Tibial nerve (tissue), 4 donors: ENCODE measurements around the gene DNAH6. TPM values are rescaled to one million over a fixed set of nuclear protein-coding genes. Genes with fewer than 3 reads are reported as not detected.

Experiments used
- DNase-seq, 2 donors: peaks; one replicate each; pipeline ENCODE4 v3.0.0-alpha.2; 2019; ENCODE audit warnings: low spot score in 2 of 2
- H3K27ac ChIP-seq, 4 donors: fragments of 200-600 bp; sonication (generic) in 3 of 4; one replicate each; pipeline ENCODE4 v1.5.1; 2017 to 2019; ENCODE audit warnings: mild to moderate bottlenecking in 1 of 4
- H3K27me3 ChIP-seq, 2 donors: fragments of 200-600 bp; sonication (generic) in 1 of 2; one replicate each; pipeline versions ENCODE4 v1.5.1 to v1.6.0; 2017 to 2019
- H3K36me3 ChIP-seq, 3 donors: fragments of 200-600 bp; sonication (generic); one replicate each; pipeline ENCODE4 v1.5.1; 2018 to 2019
- H3K4me1 ChIP-seq, 4 donors: fragments of 200-600 bp; sonication (generic) in 3 of 4; one replicate each; pipeline ENCODE4 v1.5.1; 2017 to 2019
- H3K4me3 ChIP-seq, 4 donors: fragments of 200-600 bp; sonication (generic) in 3 of 4; one replicate each; pipeline ENCODE4 v1.5.1; 2017 to 2019; ENCODE audit warnings: mild to moderate bottlenecking in 1 of 4, moderate library complexity in 1 of 4
- H3K9me3 ChIP-seq, 4 donors: fragments of 200-600 bp; sonication (generic) in 3 of 4; one replicate each; pipeline ENCODE4 v1.5.1; 2017 to 2019
- EP300 ChIP-seq, 2 donors: sonication (generic); formaldehyde crosslinking; IDR thresholded peaks; one replicate each; pipeline ENCODE4 v1.6.1; 2017; ENCODE audit warnings: antibody characterized with exemption in 2 of 2, mild to moderate bottlenecking in 1 of 2
- POLR2A ChIP-seq, 2 donors: fragments of 450-650 bp; IDR thresholded peaks; one replicate each; pipeline ENCODE4 v1.6.1; 2017; ENCODE audit warnings: antibody characterized with exemption in 2 of 2, mild to moderate bottlenecking in 2 of 2, moderate library complexity in 2 of 2
- WGBS, 2 donors: methylation state at CpG; one replicate each; pipeline ENCODE4 v1.1.5; 2018; 5-methylcytosine and 5-hydroxymethylcytosine counted together
- total RNA-seq, 4 donors: library from RNA; depleted of rRNA; stranded (reverse); fragments of >200 nt; gene quantifications; one replicate each; pipeline ENCODE4 v1.1.0, GENCODE V29; 2016
- TF ChIP-seq, protein P1 (sequence below), 5 experiments: fragments of 200-600 bp in 3 of 5; fragments of 450-650 bp in 2 of 5; sonication (generic) in 3 of 5; IDR thresholded peaks; one replicate each; pipeline ENCODE4 v1.5.1; 2016 to 2019; ENCODE audit warnings: antibody characterized with exemption in 5 of 5, mild to moderate bottlenecking in 3 of 5, moderate library complexity in 2 of 5

DNAH6 gene
- total RNA-seq, 4 donors from 2014 or later: 2.2 to 5.9 (median 2.7) TPM

DNA sequence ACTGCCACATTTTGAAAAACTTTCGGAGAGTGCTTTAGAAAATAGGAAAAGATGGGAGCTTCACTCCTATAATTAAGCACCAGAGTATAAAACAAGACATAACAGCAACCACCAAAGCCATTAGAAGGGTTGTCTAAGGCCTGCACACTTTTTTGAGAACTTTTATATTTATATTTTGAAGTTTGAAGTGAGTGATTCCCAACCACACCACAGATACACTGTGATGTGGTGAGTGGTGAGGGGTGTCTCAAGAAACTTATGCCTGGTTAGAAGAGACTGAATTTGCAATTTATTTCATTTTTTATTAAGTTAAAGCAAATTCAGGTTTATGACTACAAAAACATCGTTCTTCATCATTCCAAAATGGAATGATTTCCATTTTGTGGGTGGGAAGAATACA is 161.9 kb downstream of the DNAH6 start:
- Histone ChIP-seq H3K36me3 (peaks cover 0 to 6% (median 0%) of the 10 kb centered on the region in 3 donors), H3K4me3 (no peak overlapping the region), H3K4me1 (no peaks in the 10 kb centered on the region), H3K9me3 (no peaks in the 10 kb centered on the region), H3K27ac (no peak overlapping the region), H3K27me3 (no peaks in the 10 kb centered on the region)
- 86 to 89% methylated on average over 2 of the region's 2 CpGs for WGBS, 2 donors
- TF ChIP-seq POLR2A (IDR thresholded peaks at IDR 0.05): no peak
- TF ChIP-seq, protein P1, sequence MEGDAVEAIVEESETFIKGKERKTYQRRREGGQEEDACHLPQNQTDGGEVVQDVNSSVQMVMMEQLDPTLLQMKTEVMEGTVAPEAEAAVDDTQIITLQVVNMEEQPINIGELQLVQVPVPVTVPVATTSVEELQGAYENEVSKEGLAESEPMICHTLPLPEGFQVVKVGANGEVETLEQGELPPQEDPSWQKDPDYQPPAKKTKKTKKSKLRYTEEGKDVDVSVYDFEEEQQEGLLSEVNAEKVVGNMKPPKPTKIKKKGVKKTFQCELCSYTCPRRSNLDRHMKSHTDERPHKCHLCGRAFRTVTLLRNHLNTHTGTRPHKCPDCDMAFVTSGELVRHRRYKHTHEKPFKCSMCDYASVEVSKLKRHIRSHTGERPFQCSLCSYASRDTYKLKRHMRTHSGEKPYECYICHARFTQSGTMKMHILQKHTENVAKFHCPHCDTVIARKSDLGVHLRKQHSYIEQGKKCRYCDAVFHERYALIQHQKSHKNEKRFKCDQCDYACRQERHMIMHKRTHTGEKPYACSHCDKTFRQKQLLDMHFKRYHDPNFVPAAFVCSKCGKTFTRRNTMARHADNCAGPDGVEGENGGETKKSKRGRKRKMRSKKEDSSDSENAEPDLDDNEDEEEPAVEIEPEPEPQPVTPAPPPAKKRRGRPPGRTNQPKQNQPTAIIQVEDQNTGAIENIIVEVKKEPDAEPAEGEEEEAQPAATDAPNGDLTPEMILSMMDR (IDR thresholded peaks at IDR 0.05): no peak
- no peak for TF ChIP-seq EP300 (IDR thresholded peaks at IDR 0.05)
- no peak for DNase-seq

DNA sequence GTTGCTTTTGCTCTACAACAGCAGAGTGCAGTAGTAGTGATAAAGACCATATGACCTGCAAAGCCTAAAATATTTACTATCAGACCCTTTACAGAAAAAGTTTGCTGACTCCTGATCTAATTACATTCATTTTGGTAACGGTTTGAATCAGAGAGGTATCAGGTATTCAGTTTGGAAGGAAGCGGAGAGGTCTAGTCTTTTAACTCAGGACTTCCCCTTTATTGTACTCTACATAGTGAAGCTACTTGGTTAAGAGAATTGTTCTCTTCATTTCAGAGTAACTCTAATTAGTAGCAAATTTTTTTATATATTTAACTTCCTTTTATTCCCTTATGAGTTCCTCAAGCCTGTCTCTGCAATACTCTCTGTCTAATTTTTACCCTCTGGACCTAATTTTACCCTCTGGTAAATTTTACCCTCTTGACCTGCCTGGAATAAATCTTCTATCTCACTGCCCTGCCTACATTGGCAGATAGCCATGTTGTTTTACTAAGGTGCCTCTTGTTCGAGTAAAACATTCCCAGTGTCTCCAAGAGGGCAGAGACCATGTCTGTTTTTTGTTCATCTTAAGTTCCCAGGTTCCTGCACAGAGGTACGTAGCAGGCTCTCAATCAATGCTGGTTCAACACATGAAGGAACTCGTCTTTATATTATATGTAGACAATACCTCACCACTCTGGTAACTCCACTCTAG is 170.6 kb downstream of the DNAH6 start:
- no peak overlapping the region for H3K27ac ChIP-seq
- TF ChIP-seq, protein P1 (IDR thresholded peaks at IDR 0.05): no peak
- TF ChIP-seq EP300 (IDR thresholded peaks at IDR 0.05): no peak
- TF ChIP-seq POLR2A (IDR thresholded peaks at IDR 0.05): no peak
- 55 to 57% methylated on average over 5 of the region's 5 CpGs for WGBS, 2 donors
- no peak overlapping the region for H3K4me3 ChIP-seq
- H3K27me3 ChIP-seq: no peaks in the 10 kb centered on the region
- no peaks in the 10 kb centered on the region for H3K4me1 ChIP-seq
- peaks cover 0 to 4% (median 0%) of the 10 kb centered on the region in 3 donors for H3K36me3 ChIP-seq
- no peak for DNase-seq
- H3K9me3 ChIP-seq: no peaks in the 10 kb centered on the region

DNA sequence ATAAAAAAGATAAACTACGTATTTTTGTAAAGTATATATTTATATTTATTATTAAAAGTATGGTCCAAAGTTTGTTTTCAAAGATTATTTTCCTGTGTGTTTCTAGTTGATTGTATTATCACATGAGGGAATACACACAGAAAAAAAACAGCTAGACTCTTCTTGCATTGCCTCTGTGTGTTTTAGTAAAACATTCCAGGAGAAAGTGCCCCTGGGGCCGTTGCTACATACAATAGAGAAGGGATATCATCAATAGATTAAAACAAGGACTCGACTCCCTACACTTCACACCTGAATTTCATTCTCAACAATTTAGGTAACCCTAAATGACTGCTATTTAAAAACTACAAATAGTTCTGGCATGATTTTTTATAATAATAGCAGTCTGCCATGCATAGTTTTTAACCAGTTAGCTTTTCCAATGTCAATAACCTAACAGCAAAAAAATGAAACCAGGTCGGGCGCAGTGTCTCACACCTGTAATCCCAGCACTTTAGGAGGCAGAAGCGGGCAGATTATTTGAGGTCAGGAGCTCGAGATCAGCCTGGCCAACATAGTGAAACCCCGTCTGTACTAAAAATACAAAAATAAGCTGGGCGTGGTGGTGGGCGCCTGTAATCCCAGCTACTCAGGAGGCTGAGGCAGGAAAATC is 171.3 kb downstream of the DNAH6 start:
- no peak overlapping the region for H3K27ac ChIP-seq
- TF ChIP-seq, protein P1 (IDR thresholded peaks at IDR 0.05): no peak
- TF ChIP-seq EP300 (IDR thresholded peaks at IDR 0.05) (no peak), POLR2A (IDR thresholded peaks at IDR 0.05) (no peak)
- no peaks in the 10 kb centered on the region for H3K4me1 ChIP-seq
- no peaks in the 10 kb centered on the region for H3K36me3 ChIP-seq
- no peak for DNase-seq
- H3K4me3 ChIP-seq: no peak overlapping the region
- WGBS, 2 donors: 77 to 80% methylated on average over 10 of the region's 10 CpGs
- H3K9me3 ChIP-seq: no peaks in the 10 kb centered on the region
- H3K27me3 ChIP-seq: no peaks in the 10 kb centered on the region

DNA sequence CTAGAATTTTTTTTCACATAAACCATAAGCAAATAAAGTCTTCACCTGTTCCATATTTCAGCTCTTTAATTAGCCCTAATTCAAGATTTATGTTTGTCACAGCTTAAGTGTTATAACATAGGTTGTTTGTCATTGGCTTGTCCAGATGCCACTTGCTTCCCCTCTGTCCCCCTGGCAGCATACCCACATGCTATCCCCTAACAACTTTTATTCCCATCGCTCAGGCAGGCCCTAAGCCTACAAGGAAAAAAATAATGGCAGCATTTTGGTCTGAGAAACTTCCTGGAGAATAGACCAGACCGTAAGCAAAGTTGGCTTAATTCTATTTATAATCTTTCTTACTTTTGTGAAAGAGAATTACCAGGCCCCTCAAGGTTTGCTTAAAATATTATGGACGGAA is 173.9 kb downstream of the DNAH6 start:
- H3K27me3 ChIP-seq: no peaks in the 10 kb centered on the region
- no peaks in the 10 kb centered on the region for H3K4me1 ChIP-seq
- H3K27ac ChIP-seq: no peak overlapping the region
- DNase-seq: no peak
- H3K9me3 ChIP-seq: no peaks in the 10 kb centered on the region
- H3K4me3 ChIP-seq: no peak overlapping the region
- TF ChIP-seq POLR2A (IDR thresholded peaks at IDR 0.05) (no peak), EP300 (IDR thresholded peaks at IDR 0.05) (no peak)
- TF ChIP-seq, protein P1 (IDR thresholded peaks at IDR 0.05): no peak
- no peaks in the 10 kb centered on the region for H3K36me3 ChIP-seq
- WGBS, 2 donors: 78 to 84% methylated on average over 3 of the region's 3 CpGs

DNA sequence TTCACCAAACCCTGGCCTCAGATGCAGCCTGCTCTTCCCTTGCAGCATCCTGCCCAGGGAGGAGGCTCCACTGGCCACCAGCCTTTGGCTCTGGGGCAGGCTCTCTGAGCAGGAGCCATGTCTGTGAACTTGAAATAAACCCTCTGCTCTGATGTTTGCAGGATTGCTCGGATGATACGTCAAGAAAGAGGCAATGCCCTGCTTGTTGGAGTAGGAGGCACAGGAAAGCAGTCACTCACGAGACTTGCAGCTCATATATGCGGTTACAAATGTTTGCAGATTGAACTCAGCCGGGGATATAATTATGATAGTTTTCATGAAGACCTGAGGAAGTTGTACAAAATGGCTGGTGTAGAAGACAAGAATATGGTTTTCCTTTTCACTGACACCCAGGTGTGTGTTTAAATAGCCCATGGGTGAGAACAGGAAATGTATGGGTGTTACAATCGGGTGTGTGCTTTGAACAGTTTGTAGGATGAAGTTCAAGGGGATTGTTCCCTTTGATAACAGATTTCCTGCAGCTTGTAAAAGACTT is 177.9 kb downstream of the DNAH6 start:
- no peaks in the 10 kb centered on the region for H3K27me3 ChIP-seq
- WGBS, 2 donors: 62 to 73% methylated on average over 6 of the region's 6 CpGs

More for the DNA sequence above, 177.9 kb downstream of the DNAH6 start:
- Histone ChIP-seq H3K4me3 (no peak overlapping the region), H3K27ac (no peak overlapping the region), H3K4me1 (no peaks in the 10 kb centered on the region), H3K36me3 (no peaks in the 10 kb centered on the region), H3K9me3 (no peaks in the 10 kb centered on the region)
- DNase-seq: no peak
- TF ChIP-seq POLR2A (IDR thresholded peaks at IDR 0.05) (no peak), EP300 (IDR thresholded peaks at IDR 0.05) (no peak)
- TF ChIP-seq, protein P1 (IDR thresholded peaks at IDR 0.05): no peak
